ENCODE results near the gene KPNA4.

DNA sequence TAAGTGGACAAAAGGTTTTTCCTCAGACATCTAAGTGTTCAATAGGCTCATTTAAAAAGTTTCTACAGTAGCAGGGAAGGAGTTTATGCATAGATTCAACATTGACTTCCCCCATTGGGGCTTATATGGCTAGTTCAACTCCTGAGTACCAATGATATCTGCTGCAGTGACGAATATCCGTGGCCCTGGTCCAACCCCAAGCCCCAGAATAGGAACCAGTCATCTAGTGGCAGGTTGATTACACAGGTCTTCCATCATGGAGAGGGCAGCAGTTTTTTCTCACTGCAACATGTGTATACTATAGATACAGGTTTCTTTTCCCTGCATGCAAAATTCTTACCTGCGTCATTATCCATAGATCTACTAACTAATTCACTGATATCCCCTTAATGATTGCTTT is 45.8 kb upstream of the KPNA4 start:
- TF ChIP-seq, protein P1, sequence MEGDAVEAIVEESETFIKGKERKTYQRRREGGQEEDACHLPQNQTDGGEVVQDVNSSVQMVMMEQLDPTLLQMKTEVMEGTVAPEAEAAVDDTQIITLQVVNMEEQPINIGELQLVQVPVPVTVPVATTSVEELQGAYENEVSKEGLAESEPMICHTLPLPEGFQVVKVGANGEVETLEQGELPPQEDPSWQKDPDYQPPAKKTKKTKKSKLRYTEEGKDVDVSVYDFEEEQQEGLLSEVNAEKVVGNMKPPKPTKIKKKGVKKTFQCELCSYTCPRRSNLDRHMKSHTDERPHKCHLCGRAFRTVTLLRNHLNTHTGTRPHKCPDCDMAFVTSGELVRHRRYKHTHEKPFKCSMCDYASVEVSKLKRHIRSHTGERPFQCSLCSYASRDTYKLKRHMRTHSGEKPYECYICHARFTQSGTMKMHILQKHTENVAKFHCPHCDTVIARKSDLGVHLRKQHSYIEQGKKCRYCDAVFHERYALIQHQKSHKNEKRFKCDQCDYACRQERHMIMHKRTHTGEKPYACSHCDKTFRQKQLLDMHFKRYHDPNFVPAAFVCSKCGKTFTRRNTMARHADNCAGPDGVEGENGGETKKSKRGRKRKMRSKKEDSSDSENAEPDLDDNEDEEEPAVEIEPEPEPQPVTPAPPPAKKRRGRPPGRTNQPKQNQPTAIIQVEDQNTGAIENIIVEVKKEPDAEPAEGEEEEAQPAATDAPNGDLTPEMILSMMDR (IDR thresholded peaks at IDR 0.05 in 8 of 11, conservative IDR thresholded peaks at IDR 0.05 in 3 of 11): no peak
- TF ChIP-seq POLR2AphosphoS5 (IDR thresholded peaks at IDR 0.05): no peak

Measured in spleen (tissue), 7 donors.